GM19372 (cell line): ENCODE results near the gene EPHA7.

Source experiments
- ATAC-seq: cut with Tn5 transposase; IDR thresholded peaks from one replicate; pipeline ENCODE4 v1.9.1; 2021; ENCODE audit warnings: mild to moderate bottlenecking, low read depth, moderate library complexity; ENCODE audit not compliant: unreplicated experiment

Gene EPHA7

DNA sequence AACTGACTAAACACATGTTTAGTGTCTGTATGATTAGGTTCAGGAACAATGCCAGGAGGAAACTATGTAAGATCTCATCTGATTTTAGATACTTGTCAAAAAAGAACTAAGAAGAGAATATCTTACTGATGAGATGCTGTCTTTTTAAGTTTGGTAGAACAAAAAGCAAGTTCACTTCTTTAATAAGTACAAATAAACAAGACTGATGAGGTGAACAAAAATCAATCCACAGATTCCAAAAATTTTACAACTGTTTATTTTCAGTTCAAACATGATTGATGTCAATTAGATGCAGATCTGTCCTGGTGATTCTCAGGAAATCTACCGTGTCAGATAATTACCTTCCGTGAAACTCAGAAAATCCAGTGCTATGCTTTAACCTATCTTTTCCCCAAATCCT is 24.9 kb downstream of the EPHA7 start:
- ATAC-seq = no peak

DNA sequence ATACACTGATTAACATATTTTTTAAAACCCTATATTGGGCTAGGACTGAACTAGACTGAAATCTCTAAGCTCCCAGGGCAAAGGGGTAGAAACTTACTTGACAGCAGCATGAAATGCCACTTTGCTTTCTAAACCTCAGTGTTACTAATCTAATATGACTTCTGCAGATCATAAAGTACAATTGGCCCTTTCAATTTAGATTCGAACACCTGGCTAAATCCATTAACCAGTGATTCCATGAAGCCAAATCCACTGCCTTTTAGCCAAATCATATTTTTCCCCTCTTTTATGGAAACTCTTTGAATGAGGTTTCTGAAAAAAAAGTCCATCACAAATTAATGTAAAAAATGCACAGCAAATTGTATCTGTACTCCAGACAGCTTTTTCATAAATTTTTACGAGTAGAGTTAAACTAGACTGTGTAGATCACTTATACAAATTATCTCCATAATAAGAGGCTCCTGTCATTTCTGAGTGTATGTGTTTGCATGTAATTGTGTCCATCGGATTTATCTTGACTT is 25.7 kb downstream of the EPHA7 start:
- ATAC-seq = no peak

DNA sequence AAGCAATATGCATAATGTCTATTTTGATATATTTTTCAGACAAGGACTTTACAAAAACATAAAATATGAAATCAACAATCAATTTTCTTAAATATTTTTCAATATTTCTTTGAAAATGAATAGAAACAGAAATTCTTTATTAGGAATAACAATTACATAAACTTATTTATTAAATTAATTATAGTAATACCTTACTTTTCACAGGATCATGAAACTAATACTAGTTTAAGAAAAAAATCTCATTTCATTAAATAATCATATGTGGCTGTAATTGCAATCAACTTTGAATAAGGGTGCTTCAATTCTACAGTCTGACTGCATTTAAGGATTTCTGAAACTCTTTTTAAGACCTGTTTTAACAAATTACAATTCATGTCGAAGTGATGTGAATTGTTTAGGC is 26.6 kb downstream of the EPHA7 start:
- ATAC-seq = no peak

DNA sequence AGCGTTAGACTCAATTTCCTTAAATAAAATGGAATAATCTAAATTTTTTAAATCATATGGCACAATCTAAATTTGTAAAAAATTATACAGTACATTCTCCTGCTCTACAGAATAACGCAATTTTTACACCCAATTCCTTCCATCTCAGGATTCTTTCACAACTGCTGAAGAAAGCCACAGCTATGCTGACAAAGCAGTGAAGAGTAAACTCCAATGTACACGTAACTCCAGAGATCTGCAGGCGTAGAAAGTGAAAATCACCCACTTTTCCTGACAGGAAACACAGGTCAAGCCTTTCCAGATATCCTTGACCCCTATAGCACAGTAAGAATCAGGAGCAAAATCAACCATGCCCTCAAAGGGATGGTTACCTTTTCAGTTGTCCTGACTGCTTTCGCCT is 27.4 kb downstream of the EPHA7 start:
- ATAC-seq = no peak

DNA sequence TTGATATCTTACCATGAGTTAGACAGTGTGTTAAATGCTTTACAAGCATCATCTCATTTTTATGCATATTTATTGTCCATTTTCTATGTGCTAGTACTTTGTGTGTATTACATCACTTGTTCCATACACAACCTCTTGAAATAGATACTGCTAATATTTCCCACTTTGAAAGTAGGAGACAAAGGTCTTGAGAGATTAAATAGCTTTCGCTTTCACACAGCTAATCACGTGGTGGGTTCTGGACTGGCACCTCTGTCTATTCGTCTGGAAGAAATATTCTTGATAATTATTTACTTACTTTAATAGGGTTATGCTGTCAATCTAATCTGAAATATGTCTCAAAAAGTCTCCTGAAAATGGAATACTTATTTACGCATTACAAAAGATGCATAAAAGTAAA is 30.2 kb downstream of the EPHA7 start:
- no peak for ATAC-seq

DNA sequence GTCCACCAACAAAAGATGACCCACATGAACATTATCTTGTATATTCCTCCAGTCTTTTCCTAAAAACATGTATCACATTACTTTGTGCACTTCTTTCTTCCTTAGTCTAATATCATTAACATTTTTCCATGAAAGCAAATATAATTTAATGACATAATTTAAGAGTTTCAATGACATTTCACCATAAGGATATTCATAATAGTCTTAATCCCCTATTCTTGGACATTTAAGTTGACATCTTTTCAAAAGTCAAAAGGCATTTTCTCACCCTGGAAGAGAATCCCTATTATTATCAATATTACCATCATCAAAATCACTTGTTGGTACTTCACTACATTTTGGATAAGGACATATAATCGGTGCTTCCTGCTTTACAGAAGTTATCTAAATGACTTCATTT is 31.3 kb downstream of the EPHA7 start:
- no peak for ATAC-seq

DNA sequence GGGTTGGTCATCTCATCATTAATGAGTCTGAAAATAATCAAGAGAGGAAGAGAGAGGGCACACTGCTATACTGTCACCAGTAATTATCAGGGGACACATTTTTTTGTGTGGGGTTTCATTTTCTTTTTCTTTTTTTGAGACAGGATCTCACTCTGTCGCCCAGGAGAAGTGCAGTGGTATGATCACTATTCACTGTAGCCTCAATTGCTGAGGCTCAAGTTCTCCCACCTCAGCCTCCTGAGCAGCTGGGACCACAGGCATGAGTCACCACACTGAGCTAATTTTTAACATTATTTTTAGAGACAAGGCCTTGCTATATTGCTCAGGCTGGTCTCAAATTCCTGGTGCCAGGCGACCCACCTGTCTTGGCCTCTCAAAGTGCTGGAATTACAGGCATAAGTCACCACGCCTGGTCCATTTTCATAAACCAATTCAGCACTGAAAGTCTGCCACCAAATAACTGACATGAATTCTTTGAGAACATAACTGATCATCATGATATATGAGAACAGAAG is 43.3 kb downstream of the EPHA7 start:
- ATAC-seq = no peak

DNA sequence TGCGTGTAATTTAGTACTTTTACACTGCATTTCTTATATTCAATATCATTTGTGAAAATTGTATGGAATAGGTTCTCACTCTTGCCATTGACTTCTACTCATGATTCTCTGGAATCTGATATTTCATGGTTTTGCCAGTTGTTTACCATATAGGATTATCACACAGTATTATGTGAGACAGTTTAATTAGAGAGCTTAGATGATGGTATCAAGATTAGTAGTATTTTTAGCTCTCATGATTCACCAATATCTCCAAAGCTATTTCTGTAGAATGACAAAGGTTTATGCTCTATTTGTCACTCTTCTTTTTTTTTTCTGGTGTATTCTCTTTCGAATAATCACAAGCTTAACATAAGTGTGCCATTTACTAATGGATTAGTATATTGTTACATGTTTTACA is 45.9 kb downstream of the EPHA7 start:
- no peak for ATAC-seq

DNA sequence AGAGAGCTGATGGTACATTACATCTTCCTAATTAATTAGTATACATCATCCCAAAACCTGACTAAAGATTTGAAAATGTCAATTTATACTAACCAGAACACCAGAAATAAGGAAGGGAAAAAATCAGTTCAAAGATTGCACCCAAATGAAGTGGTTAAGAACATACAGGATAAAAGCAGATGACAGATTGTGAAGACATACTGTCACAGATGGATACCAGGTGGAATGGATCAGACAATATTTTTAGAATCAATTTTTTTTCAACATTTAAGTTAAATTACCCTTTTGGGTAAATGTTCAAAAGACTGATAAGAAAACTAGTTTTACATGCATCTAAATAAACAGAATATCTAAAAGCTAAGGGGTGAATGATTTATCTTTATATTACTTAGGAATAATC is 47.6 kb downstream of the EPHA7 start:
- no peak for ATAC-seq

DNA sequence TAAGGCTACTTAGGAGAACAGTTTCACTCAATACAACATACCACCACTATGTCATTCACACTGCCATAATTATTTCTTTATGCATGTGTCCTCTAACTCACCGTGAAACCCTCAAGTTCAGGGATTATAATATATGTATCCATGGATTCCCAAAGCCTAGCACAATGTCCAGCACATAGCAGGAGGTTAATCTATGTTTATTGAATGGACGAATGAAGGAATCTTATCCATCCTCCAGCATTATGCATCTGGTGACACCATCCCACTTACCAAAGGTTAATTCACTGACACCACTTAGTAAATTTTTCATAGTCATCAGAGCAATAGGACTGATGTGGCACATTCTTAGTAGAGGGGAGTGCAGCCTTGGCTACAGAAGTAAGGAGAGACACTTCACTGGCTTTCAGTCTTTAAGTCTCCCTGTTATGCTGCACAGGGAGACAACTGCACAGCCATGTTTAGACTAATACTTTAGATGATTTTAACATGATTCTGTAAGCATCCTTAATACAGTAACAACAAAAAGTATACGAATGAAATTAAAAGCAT is 49.7 kb downstream of the EPHA7 start:
- ATAC-seq = no peak

DNA sequence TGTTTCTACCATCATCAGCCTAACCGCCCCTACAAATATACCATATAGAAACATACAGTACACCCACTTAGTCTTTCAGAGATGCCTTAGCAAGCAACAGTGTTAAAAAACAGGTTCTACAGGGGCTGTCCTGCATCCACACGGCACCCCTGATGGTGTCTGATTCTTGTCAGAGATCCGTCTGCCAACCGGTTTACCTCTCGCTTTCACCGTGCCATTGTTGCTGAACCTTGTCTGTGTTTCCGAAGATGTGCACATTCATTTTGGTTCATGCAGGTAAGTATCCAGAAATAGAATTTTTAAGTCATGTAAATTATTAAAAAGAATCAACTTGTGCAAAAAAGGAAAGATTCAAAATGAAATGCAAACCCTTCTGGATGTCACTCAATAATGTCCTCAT is 52.9 kb downstream of the EPHA7 start:
- ATAC-seq = no peak

DNA sequence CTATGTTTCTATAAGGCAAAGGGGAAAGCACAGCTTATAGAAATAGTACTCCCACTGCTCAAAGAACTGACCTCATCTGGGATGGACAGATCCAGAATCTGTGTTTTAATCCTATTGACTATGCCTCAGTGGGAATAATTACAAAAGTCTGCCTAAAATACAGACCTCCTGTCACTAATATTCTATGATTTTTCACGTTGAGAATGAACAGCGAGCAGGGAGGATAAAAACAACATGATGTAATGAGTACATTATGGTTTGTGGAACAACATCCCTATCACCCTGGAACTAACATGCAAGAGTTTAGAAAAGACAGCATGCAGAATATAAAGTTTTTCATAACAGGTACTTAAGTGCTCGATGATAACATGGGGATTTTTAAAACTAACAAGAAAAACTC is 53.9 kb downstream of the EPHA7 start:
- ATAC-seq = no peak

DNA sequence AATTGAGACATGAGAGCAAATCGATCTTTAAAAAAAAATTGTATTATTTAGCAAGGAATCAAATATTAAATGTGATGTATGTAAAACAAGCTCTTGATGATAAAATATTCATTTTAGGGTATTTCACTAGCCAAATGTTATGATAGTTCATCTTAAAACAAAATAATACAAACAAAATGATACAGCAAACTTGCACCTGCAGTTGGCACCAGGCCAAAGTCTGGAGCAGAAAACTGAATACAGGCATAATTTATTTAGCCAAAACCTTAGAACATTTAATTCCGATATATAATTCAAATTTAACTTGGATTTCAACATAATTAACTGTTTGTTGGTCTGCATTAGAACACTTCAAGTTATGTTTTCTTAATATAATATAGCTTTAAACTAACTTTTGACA is 60.9 kb downstream of the EPHA7 start:
- no peak for ATAC-seq

DNA sequence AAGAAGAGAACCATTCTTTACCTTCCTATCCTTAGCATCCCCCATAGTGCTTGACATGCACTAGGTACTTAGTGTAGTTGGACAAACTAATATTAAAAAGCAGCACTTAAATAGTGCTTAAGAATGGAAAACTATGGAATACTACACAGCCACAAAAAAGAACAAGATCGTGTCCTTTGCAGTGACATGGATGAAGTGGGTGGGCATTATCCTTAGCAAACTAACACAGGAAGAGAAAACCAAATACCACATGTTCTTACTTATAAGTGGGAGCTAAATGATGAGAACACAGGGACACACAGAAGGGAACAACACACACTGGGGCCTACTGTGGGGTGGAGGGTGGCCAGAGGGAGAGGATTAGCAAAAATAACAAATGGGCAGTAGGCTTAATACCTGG is 66.8 kb downstream of the EPHA7 start:
- no peak for ATAC-seq

DNA sequence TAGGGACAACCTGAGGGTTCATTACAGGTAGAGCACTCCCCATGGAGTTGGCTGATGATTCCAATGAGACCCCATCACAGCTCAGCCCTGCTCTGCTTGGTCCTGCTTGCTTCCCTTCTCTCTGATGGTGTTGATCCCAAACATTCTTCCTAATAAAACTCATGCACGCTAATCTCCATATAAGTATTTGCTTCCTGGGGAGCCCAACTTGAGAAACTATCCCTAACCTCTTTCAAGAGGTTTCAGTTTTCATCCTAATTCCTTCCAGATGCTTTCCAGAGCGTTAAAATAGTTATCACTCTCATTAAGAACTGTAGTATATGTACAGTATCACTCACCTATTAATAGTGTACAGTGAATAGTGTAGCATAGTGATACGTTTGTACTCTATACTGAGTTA is 68.1 kb downstream of the EPHA7 start:
- ATAC-seq = no peak

DNA sequence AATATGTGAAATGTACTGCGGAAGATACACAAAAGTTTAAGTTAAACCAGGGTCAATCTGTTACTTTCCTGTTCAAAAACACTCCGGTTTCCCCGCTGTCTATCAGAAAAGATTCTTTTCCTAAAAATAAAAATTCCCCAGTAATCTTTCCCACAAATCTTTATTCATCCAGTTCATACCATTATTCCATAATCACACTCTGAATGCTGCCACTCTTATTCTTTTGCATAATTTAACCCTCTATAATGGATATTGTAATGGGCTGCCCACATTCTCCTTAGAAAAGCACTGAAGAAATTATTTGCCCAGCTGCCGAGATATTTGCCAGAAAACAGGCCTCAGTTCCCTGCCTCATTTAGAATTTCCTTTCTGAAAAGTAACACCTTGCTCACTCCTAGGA is 68.6 kb downstream of the EPHA7 start:
- ATAC-seq = no peak

DNA sequence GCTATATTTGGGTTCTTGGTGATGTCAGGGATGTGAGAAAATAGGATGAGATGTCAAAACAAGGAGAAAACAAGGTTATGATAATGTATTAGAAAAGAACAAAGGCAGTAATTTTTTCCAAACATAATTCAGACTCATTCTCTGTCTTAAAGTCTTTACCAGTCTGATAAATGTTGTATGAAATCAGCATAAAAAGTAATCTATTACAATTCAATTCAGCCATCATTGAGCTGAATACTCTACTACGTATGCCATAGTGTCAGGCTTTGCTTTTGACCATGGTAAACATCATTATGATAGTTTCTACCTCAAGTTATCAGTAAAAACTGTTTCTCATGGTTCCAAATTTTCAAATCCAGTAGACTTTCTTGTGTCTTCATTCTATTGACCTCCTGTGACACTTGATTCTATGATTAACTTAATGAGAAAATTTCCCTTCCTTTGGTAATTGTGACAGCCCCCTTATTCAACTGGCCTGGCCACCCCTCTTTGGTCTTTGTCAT is 75.0 kb downstream of the EPHA7 start:
- no peak for ATAC-seq

DNA sequence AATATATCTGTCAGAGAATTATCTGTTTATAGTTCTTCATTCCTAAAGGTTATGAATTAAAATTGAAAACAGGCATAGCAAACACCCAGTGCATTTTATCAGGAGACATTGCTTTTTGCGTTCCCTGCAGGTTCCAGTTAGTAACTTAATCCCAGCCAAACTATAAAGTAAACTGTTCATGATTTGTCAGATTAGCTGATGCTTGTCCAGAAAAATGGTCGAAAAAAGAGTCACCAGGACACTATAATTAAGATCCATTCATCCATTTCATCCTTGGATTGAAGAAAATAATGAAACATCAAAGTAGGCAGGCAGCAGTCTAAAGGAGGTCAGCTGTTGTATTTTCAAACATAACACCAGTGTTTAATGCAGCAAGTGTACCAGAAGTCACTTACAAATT is 75.9 kb downstream of the EPHA7 start:
- ATAC-seq = no peak

DNA sequence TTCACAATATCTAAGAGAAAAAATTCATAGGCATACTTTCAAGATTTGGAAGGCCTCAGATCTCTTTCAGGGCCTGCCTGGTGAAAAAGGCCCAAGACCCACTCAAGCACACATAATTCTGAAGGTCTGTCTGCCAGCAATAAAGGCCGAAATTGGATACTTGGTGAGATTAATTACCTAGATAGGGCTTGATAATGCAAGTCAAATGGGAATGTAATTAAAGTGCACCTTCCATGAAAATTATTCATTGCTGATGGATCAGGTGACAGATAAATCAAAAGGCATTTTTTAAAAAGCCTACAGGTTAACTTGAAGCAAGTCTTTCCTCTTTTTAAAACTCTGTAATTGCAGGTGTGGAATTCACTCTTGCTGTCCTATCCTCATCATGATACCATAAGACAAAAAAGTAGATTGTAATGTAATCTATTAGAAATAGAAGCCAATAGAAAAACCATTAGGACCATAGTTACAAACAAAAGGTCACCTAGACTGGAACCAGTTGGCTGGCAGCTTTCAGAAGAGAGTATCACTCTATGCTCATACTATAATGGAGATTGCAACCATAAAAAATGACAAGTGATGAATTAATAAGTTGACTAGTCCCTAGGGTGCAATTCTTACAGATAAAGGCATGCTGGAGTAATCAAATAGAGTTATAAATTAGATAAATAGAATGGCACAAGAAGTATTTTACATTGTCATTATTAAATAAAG is 77.3 kb downstream of the EPHA7 start:
- no peak for ATAC-seq

DNA sequence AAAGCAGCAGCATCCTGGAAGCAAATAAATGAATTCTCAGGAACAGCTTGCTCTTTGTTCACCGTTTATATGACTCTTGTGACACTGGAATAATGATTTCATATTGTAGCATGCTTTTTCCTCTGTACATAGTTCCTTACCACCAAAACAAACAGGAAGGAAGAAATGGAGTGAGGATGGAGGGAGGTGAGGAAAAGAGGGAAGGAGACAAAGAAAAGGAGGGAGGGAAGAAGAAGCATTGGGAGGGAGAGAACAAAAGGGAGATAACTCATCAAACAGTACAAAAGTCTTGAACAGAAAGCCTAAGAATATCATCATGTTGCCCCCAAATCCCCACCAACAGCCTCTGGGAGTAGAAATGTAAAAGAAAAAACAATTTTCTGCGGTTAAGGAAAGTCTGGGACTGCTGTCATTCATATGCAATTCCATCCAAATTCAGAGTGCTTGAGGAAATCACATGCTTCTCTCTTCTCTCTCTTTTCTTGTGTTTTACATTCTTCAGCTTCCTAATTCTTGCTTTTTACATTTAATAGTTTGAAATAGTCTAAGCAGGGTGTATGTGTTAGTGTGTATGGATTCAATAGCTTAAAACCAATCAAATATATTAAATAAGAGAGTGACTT is 81.5 kb downstream of the EPHA7 start:
- no peak for ATAC-seq

DNA sequence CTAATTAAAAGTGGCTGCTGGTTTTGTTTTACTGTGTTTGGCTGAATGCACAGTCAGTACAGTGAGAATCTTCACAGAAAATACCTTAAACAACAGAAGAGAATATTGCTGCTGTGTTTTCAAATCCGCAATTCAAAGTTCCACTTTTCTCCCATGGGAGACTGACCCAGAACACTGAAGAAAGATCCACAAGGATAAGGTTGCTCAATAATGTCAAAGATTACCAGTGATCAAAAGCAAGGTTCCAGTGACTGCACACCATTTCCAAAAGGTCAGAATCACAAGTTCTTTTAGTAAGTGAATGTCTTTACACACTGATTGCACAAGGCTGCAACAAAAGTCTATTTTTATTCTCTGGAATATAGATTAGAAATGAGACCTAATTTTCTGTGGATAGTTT is 82.3 kb downstream of the EPHA7 start:
- ATAC-seq = no peak
